GM12872 (cell line): ENCODE data around the gene BST2.
A peak's percentile ranks its signal among the peaks of the same experiment; 100 is the strongest.

ENCODE experiments used
- TF ChIP-seq, protein P1 (sequence below): IDR thresholded peaks from 3 replicates; pipeline ENCODE4 v1.5.1; 2011; ENCODE audit warnings: low read depth, mild to moderate bottlenecking, low read length, moderate library complexity; ENCODE audit not compliant: insufficient read depth

BST2 gene

DNA sequence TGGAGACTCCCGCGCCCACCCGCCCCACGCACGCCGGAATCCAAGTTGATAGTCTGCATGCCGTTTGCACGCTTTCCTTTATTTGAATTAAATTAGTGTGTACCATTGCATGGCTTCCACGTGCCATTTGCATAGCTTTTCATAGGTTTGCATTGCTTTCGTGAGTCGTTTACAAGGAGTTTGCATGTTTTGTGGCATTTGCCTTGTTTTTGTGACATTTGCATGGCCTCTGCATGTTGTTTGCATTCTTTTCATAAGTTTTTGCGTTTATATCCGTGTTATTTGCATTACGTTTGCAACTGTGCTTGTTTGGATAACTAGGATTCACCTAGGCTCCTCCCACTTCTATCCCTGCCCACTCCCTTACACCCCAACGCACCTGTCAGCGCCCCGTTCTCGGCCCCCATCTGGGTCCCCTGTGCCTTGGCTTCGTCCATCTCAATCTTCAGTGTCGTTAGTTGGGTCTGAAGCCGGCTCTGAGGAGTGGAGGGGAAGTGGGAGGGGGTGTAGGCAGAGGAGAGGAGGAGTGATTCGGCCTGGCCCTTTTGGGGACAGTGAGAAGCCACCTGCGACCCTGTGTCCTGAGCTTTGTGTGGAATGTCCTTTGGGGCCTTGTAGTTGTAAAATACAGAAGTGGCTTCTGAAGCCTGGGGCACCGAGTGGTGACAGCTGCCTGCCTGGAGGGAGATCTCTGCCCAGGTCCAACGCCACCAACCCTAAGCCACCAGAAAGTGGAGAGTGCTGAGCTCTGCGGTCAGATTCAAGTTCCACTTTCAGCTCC is 13.9 kb downstream of the BST2 start:
- TF ChIP-seq, protein P1, sequence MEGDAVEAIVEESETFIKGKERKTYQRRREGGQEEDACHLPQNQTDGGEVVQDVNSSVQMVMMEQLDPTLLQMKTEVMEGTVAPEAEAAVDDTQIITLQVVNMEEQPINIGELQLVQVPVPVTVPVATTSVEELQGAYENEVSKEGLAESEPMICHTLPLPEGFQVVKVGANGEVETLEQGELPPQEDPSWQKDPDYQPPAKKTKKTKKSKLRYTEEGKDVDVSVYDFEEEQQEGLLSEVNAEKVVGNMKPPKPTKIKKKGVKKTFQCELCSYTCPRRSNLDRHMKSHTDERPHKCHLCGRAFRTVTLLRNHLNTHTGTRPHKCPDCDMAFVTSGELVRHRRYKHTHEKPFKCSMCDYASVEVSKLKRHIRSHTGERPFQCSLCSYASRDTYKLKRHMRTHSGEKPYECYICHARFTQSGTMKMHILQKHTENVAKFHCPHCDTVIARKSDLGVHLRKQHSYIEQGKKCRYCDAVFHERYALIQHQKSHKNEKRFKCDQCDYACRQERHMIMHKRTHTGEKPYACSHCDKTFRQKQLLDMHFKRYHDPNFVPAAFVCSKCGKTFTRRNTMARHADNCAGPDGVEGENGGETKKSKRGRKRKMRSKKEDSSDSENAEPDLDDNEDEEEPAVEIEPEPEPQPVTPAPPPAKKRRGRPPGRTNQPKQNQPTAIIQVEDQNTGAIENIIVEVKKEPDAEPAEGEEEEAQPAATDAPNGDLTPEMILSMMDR: no peak; the same call in 2 of the 3 replicates

DNA sequence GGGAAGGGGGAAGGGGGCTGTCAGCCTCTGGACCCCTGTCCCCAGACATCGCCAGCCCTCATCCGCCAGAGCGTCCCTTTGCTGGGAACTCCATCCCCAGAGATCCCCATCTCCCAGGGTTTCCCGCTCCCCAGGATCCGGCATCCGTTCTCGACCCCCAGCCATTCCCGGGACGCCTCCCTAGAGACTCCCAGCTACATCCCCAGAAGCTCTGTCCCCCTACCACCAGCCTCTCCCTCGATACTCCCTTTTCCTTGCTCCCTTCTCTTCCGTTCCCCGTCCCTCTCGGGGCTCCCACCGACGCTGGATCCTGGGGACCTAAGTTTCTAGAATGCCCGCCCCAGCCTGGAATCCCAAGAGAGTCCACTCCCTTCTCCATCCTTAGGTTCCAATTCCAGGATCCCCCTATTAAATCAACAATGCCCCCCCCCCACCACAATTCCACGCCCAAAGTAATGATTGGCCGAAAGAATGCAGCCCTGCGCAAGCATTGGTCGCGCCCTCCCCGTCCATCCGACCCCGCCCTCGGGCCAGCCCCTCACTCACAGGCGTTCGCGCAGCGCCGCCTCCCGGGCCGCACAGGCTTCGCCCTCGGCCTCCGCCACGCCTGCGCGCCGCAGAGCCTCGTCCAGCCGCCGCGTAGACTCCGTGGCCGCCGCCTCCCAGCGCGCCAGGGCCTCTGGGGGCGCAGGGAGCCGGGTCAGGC is 14.6 kb downstream of the BST2 start:
- TF ChIP-seq, protein P1: peak; percentile 75

DNA sequence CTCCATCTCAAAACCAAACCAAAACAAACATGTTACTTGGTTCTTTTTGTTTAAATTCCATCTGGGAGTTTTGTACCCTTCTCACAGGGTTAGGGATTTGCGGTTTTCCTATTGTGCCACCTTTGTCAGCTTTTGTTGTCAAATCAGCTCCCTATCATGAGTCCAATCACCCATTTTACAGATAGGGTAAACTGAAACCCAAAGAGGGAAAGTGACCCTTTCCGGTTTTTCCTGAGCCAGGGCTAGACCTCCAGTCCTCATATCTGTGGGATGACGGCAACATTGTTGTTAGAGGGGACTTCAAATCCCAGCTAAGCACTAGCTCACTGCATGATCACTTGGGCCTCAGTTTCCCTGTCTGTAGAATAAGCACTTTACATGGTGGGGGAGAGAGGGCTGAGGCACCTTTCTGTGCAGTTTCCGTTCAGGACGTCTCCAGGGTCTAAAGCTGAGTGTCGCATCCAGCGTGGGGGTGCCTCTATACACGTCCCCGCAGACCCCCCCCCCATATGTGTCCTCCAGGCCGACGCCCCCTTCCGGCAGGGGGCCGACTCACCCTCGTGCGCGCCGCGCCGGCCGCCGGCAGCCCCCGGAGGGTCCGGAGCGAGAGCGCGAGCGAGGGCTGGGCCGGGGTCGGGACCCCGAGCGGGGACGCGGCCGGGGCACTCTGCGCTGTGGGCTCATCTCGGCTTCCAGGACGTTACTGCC is 15.3 kb downstream of the BST2 start:
- TF ChIP-seq, protein P1: 0 out of 3 replicates have a peak, but pooled peaks have one; percentile 6

DNA sequence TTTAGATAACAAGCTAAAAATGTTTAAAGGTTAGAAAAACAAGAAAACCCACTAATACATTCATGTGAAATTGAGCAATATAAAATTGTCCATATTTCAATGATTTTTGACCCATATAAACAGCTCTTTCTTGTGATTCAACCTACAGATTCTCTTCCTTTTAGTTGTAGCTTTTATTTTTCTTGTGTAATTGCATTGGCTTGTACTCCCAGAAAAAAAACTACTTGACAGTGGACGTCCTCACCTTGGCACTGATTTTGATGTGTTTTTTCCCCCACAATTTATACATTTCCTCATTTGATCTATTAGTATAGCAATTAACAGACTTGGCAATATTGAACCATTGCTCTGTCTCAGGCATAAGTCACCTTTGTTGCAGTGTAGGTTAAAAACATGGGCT is 16.1 kb downstream of the BST2 start:
- TF ChIP-seq, protein P1: no peak

DNA sequence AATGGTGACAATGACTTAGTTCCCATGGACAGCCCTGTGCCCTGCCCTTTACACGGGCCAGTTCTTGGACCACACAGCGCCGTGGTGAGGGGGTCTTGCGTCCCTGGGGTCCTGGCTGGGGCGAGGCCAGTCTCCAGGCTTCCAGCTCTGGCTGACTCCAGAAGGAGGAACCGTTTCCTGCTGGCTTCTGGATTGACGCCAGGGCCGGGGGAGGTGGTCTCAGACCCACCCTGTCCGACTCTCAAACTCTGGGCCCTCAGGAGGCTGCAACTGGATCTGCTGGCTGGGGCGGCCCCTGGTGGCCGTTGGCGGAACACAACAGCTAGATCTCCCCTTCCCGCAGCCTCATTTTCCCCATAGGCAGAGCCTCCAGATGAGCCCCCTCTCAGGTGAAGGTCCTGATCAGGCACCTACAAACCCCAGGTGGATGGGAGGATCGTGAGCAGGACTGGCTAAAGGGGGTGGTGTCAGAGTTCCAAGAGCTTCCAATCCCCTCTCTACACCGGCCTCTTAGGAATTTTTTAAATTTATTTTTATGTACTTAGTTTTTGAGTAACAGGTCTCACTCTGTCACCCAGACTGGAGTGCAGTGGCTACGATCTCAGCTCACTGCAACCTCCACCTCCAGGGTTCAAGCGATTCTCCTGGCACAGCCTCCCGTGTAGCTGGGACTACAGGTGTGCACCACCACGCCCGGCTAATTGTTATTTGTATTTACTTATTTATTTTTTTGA is 19.4 kb downstream of the BST2 start:
- TF ChIP-seq, protein P1: peak; percentile 99

DNA sequence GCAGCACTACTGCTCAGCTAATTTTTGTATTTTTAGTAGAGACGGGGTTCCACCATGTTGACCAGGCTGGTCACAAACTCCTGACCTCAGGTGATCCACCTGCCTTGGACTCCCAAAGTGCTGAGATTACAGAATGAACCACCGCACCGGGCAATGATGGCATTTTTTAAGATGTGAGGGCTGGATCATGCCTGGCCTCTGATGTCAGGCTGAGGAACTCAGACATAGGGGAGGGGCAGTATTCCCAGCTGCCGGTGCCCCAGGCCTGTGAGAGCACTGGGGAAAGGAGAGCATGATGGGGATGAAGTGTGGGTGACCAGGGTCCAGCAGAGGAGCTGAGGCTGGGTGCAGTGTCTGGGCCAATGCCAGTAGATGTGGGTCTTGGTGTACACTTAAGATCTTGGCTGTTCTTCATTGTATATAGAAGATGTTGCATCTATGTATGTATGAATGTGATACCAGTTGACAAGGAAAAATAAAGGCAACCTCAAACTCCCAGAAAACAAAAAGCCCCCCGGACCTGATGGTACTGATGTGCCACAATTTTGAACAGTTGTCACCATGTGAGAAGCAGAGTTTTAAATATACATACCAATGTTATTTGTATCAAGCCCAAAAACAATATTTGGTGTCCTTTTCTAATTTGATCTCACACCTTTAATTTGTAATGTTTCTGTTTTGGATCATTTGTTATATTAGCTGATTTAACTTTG is 24.8 kb downstream of the BST2 start:
- TF ChIP-seq, protein P1: no peak
